MG63 (cell line): Measurements from ENCODE around the gene CHST12. TPM values are rescaled to one million over a fixed set of nuclear protein-coding genes. Genes with fewer than 3 reads are reported as not detected.

Experiments used
- DNase-seq: peaks from one replicate; pipeline ENCODE4 v3.0.0-alpha.2; 2020
- H3K27me3 ChIP-seq: fragments of 250-450 bp; sonication (Bioruptor Pico); 2 replicates; pipeline ENCODE4 v1.5.1; 2020; ENCODE audit warnings: mild to moderate bottlenecking, moderate library complexity
- H3K36me3 ChIP-seq: fragments of 250-450 bp; sonication (Bioruptor Pico); 2 replicates; pipeline ENCODE4 v1.5.1; 2020; ENCODE audit warnings: mild to moderate bottlenecking, moderate library complexity
- H3K4me3 ChIP-seq: fragments of 250-450 bp; sonication (Bioruptor Pico); 2 replicates; pipeline ENCODE4 v1.5.1; 2020; ENCODE audit warnings: mild to moderate bottlenecking, moderate library complexity
- H3K9me3 ChIP-seq: fragments of 250-450 bp; sonication (Bioruptor Pico); 2 replicates; pipeline ENCODE4 v1.5.1; 2020; ENCODE audit warnings: mild to moderate bottlenecking, moderate library complexity
- total RNA-seq: library from RNA; depleted of rRNA; stranded (reverse); fragments of >200 nt; shearing (Covaris generic); gene quantifications from 2 replicates; pipeline ENCODE4 v1.2.3, GENCODE V29; 2014; ENCODE audit warnings: low replicate concordance

The CHST12 gene
- total RNA-seq, 1 experiment from 2014 or later: 25.5 TPM

GRCh38 chr7:2477447-2478398 is 74.3 kb downstream of the CHST12 start:
- no peak overlapping the region for H3K4me3 ChIP-seq
- no peaks in the 10 kb centered on the region for H3K27me3 ChIP-seq
- peak; percentile 39 for DNase-seq
- H3K9me3 ChIP-seq: peaks cover under 1% of the 10 kb centered on the region; the same call in 1 of the 2 replicates
- H3K36me3 ChIP-seq: no peaks in the 10 kb centered on the region

DNA sequence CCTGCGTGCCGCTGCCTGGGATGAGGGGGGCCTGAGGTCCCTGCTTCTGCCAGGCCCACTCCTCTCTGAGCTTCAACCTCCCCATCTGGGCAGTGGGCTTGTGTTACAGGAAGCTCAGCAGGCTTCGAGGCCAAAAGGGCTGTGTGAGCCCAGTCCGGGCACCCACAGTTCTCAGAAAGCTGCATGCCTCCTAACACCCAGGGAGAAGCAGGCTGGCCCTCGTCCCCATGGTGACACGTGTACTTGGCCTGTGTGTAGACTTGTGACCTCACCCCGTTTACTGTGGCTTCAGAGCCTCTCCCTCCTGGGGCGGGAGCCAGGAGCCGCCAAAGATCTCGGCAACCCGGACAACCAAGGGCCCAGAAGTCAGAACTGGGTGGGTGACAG is 75.0 kb downstream of the CHST12 start:
- Histone ChIP-seq H3K4me3 (no peak overlapping the region), H3K27me3 (no peaks in the 10 kb centered on the region), H3K36me3 (no peaks in the 10 kb centered on the region), H3K9me3 (peaks cover 6% of the 10 kb centered on the region; the same call in 1 of the 2 replicates)
- DNase-seq: peak; percentile 88

- DNase-seq: peak; percentile 56
- peaks cover 6% of the 10 kb centered on the region; the same call in 1 of the 2 replicates for H3K9me3 ChIP-seq
- no peak overlapping the region for H3K4me3 ChIP-seq
- H3K36me3 ChIP-seq: no peaks in the 10 kb centered on the region
- H3K27me3 ChIP-seq: no peaks in the 10 kb centered on the region
Measured at GRCh38 chr7:2478800-2479199, 75.4 kb downstream of the CHST12 start.

GRCh38 chr7:2479276-2480069 is 76.1 kb downstream of the CHST12 start:
- Histone ChIP-seq H3K4me3 (no peak overlapping the region), H3K36me3 (no peaks in the 10 kb centered on the region), H3K27me3 (no peaks in the 10 kb centered on the region), H3K9me3 (peaks cover 6% of the 10 kb centered on the region; the same call in 1 of the 2 replicates)
- DNase-seq: no peak

DNA sequence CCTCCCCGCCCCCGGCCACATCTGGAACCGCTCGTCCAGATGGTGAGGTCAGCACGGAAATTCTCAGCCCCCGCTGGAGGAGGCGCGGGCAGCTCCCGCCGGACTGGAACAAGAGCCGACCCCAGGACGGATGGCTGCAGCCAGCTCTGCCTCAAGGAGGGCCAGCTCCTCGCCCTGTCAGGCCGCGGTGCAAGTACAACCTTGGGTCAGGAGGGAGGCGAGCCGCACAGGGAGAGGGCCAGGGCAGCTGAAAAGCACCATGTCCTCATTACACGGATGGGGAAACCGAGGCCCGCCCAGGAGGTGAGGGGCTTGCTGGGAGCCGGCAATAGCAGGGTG is 76.6 kb downstream of the CHST12 start:
- DNase-seq: no peak
- Histone ChIP-seq H3K9me3 (peaks cover 6% of the 10 kb centered on the region; the same call in 1 of the 2 replicates), H3K36me3 (no peaks in the 10 kb centered on the region), H3K4me3 (no peak overlapping the region), H3K27me3 (no peaks in the 10 kb centered on the region)

GRCh38 chr7:2481195-2481594 is 77.8 kb downstream of the CHST12 start:
- H3K4me3 ChIP-seq: no peak overlapping the region
- no peak for DNase-seq
- H3K36me3 ChIP-seq: no peaks in the 10 kb centered on the region
- peaks cover 6% of the 10 kb centered on the region; the same call in 1 of the 2 replicates for H3K9me3 ChIP-seq
- H3K27me3 ChIP-seq: no peaks in the 10 kb centered on the region

DNA sequence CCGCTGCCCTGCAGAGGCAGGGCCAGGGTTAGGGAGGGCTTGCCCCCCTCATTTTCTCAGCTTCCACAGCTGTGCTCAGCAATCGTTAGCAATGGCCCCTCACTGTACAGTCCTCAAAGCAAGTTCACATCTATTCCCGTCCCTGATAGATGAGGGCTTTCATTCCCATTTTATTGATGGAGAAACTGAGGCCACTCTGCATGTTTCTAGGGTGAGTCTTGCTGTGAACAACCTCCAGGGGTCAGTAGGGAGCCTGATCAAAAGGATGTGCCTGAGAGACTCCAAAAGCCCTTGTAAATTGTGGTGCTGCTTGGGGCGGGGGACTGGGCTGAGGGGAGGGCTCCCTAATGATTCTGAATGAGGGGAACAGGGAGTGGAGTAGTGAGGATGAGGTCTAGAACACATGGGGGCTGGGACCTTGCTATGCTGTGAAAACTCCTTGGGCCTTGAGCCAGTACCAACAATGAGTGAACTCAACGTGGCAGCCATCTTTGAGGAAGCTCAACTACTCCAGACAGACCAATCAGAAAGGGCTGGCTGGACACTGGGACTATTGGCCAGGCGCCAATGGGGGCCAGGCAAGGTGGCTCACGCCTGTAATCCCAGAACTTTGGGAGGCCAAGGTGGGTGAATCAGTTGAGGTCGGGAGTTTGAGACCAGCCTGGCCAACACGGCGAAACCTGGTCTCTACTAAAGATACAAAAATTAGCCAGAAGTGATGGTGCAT is 79.5 kb downstream of the CHST12 start:
- Histone ChIP-seq H3K4me3 (no peak overlapping the region), H3K27me3 (no peaks in the 10 kb centered on the region), H3K36me3 (no peaks in the 10 kb centered on the region), H3K9me3 (peaks cover 6% of the 10 kb centered on the region; the same call in 1 of the 2 replicates)
- DNase-seq: no peak

GRCh38 chr7:2483494-2483893 is 80.1 kb downstream of the CHST12 start:
- H3K4me3 ChIP-seq: no peak overlapping the region
- peaks cover 6% of the 10 kb centered on the region; the same call in 1 of the 2 replicates for H3K9me3 ChIP-seq
- no peaks in the 10 kb centered on the region for H3K36me3 ChIP-seq
- no peaks in the 10 kb centered on the region for H3K27me3 ChIP-seq
- DNase-seq: no peak

DNA sequence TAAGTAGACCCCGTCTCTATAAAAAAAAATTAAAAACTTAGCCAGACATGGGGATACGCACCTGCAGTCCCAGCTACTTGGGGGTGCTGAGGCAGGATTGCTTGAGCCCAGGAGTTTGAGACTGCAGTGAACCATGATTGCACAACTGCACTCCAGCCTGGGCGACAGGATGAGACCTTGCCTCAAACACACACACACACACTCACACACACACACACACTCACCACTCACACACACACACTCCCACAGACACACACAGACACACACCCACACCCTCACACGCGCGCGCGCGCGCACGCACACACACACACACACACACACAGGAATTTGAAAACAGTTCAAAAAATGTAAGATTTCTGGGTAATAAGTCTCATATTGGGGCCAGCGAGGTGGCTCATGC is 81.5 kb downstream of the CHST12 start:
- Histone ChIP-seq H3K36me3 (no peaks in the 10 kb centered on the region), H3K27me3 (no peaks in the 10 kb centered on the region), H3K4me3 (no peak overlapping the region), H3K9me3 (peaks cover 6% of the 10 kb centered on the region; the same call in 1 of the 2 replicates)
- DNase-seq: no peak

GRCh38 chr7:2487586-2488271 is 84.3 kb downstream of the CHST12 start:
- H3K9me3 ChIP-seq: peaks cover 5% of the 10 kb centered on the region; the same call in 1 of the 2 replicates
- H3K36me3 ChIP-seq: no peaks in the 10 kb centered on the region
- H3K27me3 ChIP-seq: no peaks in the 10 kb centered on the region
- DNase-seq: no peak
- H3K4me3 ChIP-seq: no peak overlapping the region

GRCh38 chr7:2488272-2488645 is 84.8 kb downstream of the CHST12 start:
- DNase-seq: no peak
- no peaks in the 10 kb centered on the region for H3K9me3 ChIP-seq
- no peak overlapping the region for H3K4me3 ChIP-seq
- H3K27me3 ChIP-seq: no peaks in the 10 kb centered on the region
- no peaks in the 10 kb centered on the region for H3K36me3 ChIP-seq

DNA sequence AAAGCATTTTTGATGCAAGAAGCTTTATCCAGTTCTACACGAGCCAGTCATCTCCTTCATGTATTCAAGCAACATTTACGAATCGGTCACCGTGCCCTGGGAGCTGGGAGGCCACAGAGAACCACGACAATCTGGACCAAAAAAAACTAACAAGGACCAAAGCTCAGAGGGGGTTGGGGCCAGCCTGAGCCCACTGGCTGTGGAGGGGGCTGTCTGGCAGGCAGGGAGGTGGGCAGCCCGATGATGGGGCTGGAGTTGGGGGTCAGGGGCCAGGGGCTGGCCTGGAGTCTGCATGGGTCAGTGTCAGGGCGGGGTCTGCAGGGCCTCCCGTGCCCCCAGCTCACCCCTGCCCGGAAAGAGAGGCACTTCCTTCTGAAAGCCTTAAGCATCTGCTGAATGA is 85.3 kb downstream of the CHST12 start:
- no peaks in the 10 kb centered on the region for H3K9me3 ChIP-seq
- no peaks in the 10 kb centered on the region for H3K36me3 ChIP-seq
- DNase-seq: no peak
- no peaks in the 10 kb centered on the region for H3K27me3 ChIP-seq
- no peak overlapping the region for H3K4me3 ChIP-seq

DNA sequence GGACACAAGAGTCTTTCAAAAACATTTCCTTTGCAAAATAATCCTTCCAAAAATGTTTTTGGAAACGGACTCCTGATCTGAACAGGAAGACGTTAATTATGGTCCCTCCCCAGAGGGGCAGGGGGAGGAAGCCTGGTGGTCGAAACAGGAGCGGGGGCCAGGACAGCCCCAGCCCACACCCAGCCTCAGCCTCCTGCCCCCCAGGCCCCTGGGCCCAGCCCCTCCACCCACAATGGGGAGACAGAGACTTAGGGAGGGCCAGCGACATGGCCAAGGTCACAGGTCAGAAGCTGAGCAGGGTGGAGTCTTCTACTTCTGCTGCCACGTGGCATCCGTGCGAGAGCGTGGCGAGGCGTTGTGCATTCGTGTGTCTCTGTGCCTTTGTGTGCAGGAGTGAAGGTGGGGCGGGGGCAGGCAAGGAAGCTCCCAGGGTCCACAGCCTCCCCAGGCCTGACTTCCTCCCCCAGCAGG is 86.8 kb downstream of the CHST12 start:
- Histone ChIP-seq H3K4me3 (no peak overlapping the region), H3K9me3 (no peaks in the 10 kb centered on the region), H3K27me3 (no peaks in the 10 kb centered on the region), H3K36me3 (no peaks in the 10 kb centered on the region)
- DNase-seq: no peak

GRCh38 chr7:2492038-2492437 is 88.6 kb downstream of the CHST12 start:
- Histone ChIP-seq H3K36me3 (no peaks in the 10 kb centered on the region), H3K4me3 (no peak overlapping the region), H3K9me3 (no peaks in the 10 kb centered on the region), H3K27me3 (no peaks in the 10 kb centered on the region)
- DNase-seq: no peak

- Histone ChIP-seq H3K36me3 (no peaks in the 10 kb centered on the region), H3K4me3 (no peak overlapping the region), H3K27me3 (no peaks in the 10 kb centered on the region), H3K9me3 (no peaks in the 10 kb centered on the region)
- DNase-seq: no peak
Measured at GRCh38 chr7:2493205-2494164, 90.1 kb downstream of the CHST12 start.
